GM21381 (cell line): ENCODE measurements around the gene BEND2.
"Not testable (repeated sequence)": the region's sequence is repeated elsewhere in the genome, so short reads cannot be mapped to it uniquely, and the experiment has no call there.

Source experiments
- ATAC-seq: cut with Tn5 transposase; IDR thresholded peaks from one replicate; pipeline ENCODE4 v1.9.1; 2021; ENCODE audit warnings: mild to moderate bottlenecking, moderate library complexity; ENCODE audit not compliant: unreplicated experiment

BEND2 gene

GRCh38 chrX:18220786-18221185 lies at the start of gene BEND2:
Gene BEND2, minus strand, starts transcription at chrX:18220886. Its CDS starts 136 bp downstream, at chrX:18220750.
- ATAC-seq: no peak

DNA sequence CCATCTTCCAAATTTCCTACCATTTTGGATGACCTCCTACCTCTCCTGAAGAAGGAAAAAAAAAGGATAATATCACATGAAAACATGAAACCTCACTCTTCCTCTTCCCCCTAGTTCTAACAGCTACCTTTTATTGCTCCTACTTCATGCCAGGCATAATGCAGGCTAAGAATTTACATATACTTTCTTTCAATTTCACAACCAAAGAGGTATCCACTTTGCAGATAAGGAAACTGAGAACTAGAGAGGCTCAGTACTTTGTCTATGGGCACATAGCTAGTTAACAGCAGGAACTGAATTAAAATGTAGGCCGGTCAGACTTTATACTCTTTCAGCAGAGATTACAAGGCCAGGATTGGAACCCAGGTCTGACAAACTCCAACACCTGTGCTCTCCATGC lies 34.4 kb upstream of the BEND2 start:
- ATAC-seq: no peak

DNA sequence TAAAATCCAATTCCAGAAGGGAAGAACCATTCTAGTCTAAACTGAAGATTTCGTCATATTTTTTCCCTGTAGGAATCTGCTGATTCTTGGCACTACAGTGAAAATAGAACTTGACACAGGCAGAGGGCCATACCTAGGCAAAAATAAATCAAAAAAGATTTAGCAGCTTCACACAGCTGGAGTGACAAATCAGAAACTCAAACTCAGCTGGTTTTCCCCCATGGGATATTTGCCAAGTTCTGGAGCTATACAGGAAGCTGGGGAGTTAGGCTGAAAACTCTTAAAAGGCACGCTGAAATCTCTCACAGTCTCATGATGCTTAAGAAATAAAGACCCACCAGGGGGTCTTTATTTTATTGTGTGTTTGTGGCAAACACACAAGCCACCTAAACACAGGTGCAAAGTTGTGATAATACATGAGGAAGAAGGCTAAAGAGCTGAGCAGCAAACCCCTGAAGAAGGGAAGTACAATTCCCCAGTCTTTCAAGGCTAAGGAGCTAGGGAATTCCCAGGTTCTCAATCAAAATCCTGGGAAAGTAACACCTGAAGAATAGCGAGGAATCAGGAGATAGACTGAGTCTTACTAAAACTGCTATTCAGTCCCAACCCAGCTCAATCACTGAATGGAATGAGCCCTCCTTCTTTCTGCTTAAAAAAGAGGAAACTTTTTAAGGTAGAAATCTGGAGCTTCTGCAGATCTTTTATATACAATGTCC lies 32.1 kb upstream of the BEND2 start:
- no peak for ATAC-seq

DNA sequence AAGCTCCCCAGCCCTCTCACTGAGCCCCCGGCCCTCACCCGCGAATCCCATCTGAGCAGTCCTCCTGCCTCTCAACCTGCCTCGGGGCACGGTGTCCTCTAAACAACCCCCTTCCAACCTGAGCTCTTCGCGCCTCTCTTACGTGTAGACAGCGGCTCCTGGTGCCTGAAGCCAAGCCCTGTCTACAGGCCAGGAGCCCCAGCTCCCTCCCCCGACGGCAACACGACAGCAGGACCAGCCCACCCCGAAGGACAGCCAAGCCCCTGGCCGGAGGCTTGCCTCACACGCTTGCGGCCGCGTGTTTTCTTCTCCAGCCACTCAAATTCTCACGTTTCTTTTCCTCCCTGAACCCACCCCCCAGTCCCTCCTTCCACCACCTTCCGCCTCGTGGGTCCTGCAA lies 9.0 kb upstream of the BEND2 start:
- ATAC-seq: not testable (repeated sequence)

GRCh38 chrX:18228069-18228468 lies 7.4 kb upstream of the BEND2 start:
- no peak for ATAC-seq

DNA sequence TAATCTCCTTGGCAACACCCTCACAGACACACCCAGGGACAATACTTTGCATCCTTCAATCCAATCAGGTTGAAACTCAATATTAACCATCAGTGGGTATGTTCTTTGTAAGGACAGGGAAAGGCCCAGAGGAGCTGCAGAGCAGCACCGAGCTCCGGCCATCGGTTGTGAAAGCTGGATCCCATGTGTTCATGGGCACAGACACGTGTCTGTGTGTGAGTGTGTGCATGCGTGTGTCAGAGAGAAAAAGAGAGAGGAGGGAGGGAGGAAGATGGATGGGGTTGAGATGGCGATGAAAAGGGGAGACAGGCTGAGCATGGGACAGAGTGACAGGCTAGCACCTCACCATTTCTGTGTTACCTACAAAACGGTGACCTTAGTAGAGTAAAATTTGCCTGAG lies 6.8 kb upstream of the BEND2 start:
- no peak for ATAC-seq

GRCh38 chrX:18210470-18210869 lies 10.2 kb downstream of the BEND2 start:
- no peak for ATAC-seq

DNA sequence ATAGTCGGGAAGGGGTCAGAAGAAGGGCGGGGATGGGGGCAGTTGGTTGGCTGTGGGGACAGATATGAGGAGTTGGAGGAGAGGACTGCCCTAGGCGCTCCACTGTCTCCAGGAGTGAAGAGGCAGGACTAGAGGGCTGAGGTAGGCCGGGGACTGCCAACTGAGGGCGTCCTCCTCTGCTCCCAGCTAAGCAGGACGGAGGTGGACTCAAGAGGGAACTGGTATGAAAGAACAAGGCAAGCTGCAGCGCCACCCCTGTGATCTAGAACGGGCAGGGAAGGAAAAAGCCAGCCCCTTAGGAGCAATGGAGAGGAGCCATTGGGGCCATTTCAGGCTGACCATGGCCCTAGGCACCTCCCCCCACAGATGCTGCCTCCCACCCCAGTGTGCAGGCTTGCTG lies 14.0 kb downstream of the BEND2 start:
- no peak for ATAC-seq

- no peak for ATAC-seq
Observed at GRCh38 chrX:18203631-18204030, 17.1 kb downstream of the BEND2 start.

GRCh38 chrX:18194688-18195087 lies 26.0 kb downstream of the BEND2 start:
- ATAC-seq: no peak

DNA sequence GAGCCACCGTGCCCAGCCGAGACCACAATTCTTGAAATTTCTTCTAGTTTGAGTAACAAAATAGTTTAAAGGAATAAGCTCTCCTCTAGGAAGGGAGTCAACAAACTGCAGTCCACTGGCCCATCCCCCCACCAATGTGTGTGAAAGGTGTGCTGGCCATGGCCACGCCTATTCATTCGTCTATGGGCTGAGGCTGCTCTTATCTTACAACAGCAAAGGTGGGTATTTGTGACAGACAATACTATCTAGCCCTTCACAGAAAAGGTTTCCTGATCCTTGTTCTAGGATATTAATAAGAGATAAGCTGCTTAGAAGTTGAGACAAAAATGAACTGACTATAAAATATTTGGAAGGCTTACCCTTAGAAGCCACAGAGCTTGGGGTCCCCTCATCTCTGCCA lies 41.2 kb downstream of the BEND2 start:
- no peak for ATAC-seq

DNA sequence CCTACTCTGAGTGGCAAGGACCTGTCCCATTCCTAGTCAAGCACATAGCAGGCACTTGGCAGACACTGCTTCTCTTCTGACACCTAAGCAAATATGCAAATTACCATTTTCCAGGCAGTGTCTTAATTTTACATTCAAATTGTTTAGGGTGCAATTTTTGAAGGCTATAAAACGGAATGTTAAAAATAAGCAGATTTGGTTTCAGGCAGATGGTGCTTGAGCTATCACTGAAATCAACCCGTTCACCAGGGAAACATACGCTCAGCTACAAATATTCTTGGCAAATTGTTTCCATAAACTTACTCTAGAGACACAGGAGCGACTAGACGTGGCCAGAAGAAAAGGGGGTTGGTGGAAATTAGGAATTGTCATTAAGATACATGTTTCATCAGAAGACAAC lies 45.7 kb downstream of the BEND2 start:
- ATAC-seq: no peak

DNA sequence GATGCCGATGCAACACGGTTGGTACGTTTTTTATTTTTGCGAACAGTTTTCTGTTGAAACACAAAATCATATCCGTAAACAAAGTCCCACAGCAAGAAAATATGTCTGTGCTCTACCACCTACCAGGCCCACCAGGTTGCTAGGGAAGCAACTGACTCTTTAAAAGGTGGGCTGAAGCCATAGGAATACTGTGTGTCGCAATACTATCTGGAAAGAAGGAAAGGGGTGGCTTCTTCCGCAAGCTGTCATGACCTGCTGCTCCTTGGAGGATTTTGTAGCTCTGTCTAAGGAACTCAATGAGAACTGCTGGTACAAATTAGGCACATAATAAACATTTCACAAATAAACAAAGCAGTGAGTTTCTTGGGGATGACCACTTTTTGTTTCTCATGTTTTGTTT lies 46.5 kb downstream of the BEND2 start:
- ATAC-seq: no peak

GRCh38 chrX:18173494-18174180 lies 47.0 kb downstream of the BEND2 start:
- no peak for ATAC-seq

DNA sequence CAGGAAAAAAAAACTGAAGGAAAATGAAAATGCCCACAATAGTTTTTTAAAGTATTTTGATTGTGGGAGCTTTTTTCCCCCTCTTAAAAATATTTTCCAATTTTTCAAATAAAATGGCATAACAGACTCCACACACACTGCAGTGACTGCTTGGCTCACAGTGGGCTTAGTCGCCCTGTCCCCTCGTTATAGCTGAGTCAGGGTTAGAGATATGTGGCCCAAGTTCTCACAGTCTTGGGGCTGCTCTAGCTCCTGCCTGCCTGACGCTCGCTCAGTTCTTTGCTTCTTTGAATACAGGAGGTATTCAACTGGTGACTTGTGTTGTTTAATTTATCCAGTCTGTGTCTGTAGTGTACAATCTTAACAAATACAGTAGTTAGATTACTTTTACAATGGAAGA lies 47.7 kb downstream of the BEND2 start:
- ATAC-seq: no peak

DNA sequence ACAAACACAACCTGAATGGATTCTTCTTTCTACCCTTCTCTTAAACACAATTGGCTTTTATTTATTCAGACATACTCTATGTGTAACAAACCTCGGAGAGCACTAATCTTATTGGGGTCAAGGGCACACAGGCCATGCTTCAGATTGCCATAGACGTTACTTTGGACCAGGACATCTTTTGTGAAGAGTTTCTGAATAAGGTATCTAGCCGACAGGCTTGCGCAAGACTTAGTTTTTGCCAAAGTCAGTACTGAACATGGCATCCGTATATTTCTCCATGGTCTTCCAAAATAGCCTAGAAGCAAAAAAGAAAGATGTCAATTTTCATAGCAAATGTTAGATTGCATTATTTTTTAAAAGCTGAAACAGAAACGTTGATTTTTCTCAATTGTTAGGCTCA lies 49.8 kb downstream of the BEND2 start:
- no peak for ATAC-seq

DNA sequence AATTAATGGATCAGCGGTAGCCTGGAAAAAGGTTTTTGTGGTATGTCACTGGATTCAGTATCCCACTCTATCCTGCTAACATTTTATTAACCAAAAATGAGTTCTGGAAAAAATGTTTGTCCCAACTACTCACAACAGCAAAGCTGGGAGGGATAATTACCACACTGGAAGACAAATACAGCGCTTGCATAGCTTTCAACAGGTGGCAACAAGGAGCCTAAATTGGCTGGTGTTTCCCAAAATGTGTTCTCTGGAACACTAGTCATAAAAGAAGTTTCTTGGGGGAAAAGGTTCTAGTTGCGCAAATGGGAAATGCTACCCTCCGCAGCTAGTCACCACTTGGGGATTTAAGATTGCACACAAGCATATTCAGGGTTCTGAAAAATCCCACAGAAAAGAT lies 54.6 kb downstream of the BEND2 start:
- no peak for ATAC-seq

DNA sequence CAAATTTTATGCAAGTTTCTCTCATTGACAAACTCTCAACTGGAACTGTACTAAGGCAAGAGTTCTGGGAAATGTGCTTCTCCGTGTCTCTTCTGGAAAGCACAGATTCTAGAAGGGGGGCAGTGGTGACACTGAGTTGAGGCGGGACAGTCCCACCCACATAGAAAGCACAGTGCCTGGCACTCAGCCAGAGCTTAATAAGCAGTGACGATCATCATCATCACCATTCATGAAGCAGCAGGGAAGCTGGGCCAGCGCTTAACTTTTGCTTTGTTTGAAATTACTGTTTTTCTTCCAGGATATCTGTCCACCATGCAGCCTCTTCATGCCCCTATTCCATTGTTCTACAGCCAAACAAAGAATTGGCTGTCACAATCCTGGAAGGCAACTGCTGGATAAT lies 60.3 kb downstream of the BEND2 start:
- ATAC-seq: no peak

GRCh38 chrX:18158963-18159362 lies 61.7 kb downstream of the BEND2 start:
- no peak for ATAC-seq

GRCh38 chrX:18151649-18152048 lies 69.0 kb downstream of the BEND2 start:
- no peak for ATAC-seq

GRCh38 chrX:18151157-18151556 lies 69.5 kb downstream of the BEND2 start:
- ATAC-seq: no peak

- no peak for ATAC-seq
Observed at GRCh38 chrX:18149454-18149853, 71.2 kb downstream of the BEND2 start.

DNA sequence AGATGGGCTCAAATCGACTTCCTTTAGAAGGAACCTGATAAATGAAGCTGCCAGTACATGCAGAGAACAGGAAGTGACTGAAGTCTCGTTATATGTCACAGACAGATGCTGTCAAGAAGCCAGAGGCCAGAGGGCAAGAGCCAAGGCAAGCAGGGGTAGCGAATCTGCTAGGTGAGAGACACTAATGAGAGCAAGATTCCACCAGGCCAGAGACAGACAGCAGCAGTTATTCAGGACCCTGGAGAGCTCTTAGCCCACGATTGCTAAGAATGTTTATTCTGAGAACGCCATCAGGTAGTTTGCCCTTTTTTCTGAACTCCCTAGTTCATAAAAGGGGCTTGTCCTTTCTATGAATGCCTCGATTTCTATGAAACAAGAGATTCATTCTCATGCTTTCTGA lies 73.7 kb downstream of the BEND2 start:
- ATAC-seq: no peak
